GM18517 (cell line): Measurements from ENCODE around the gene TOMM70.
"Not testable (repeated sequence)": the region's sequence is repeated elsewhere in the genome, so short reads cannot be mapped to it uniquely, and the experiment has no call there.

Experiments used
- ATAC-seq: cut with Tn5 transposase; IDR thresholded peaks from one replicate; pipeline ENCODE4 v1.9.1; 2021; ENCODE audit warnings: mild to moderate bottlenecking, moderate library complexity; ENCODE audit not compliant: unreplicated experiment

TOMM70 gene

GRCh38 chr3:100400780-100401673 lies at the start of gene TOMM70, which contains the start of gene LNP1:
TSS of gene TOMM70 (minus strand) at chr3:100401089. CDS start at chr3:100400949, 140 bp downstream.
TSS of gene LNP1 (plus strand) at chr3:100401539. CDS start at chr3:100429730, 28,191 bp downstream.
- peak; percentile 84 for ATAC-seq

GRCh38 chr3:100449214-100449613 lies 48.3 kb upstream of the TOMM70 start:
- ATAC-seq = no peak

- no peak for ATAC-seq
These were observed 47.2 kb upstream of the TOMM70 start for GRCh38 chr3:100448079-100448478.

- ATAC-seq = not testable (repeated sequence)
These were observed 46.2 kb upstream of the TOMM70 start for GRCh38 chr3:100447067-100447466.

GRCh38 chr3:100443690-100444089 lies 42.8 kb upstream of the TOMM70 start:
- ATAC-seq = no peak

- ATAC-seq = no peak
These were observed 40.0 kb upstream of the TOMM70 start for GRCh38 chr3:100440895-100441294.

GRCh38 chr3:100438623-100438974 lies 37.7 kb upstream of the TOMM70 start:
- ATAC-seq = no peak

GRCh38 chr3:100437721-100438622 lies 37.1 kb upstream of the TOMM70 start:
- ATAC-seq = no peak

- ATAC-seq = no peak
These were observed 36.1 kb upstream of the TOMM70 start for GRCh38 chr3:100436951-100437350.

GRCh38 chr3:100429187-100429716 lies 28.4 kb upstream of the TOMM70 start:
- ATAC-seq = no peak

- no peak for ATAC-seq
These were observed 26.8 kb upstream of the TOMM70 start for GRCh38 chr3:100427699-100428098.

GRCh38 chr3:100426067-100426682 lies 25.3 kb upstream of the TOMM70 start:
- no peak for ATAC-seq

- ATAC-seq = no peak
These were observed 24.4 kb upstream of the TOMM70 start for GRCh38 chr3:100425316-100425715.

GRCh38 chr3:100424261-100424660 lies 23.4 kb upstream of the TOMM70 start:
- no peak for ATAC-seq

GRCh38 chr3:100423611-100424010 lies 22.7 kb upstream of the TOMM70 start:
- no peak for ATAC-seq

GRCh38 chr3:100420885-100421284 lies 20.0 kb upstream of the TOMM70 start:
- no peak for ATAC-seq

GRCh38 chr3:100419406-100419805 lies 18.5 kb upstream of the TOMM70 start:
- no peak for ATAC-seq

GRCh38 chr3:100416863-100417262 lies 16.0 kb upstream of the TOMM70 start:
- ATAC-seq = no peak

- ATAC-seq = no peak
These were observed 15.3 kb upstream of the TOMM70 start for GRCh38 chr3:100416176-100416575.

GRCh38 chr3:100413613-100414012 lies 12.7 kb upstream of the TOMM70 start:
- no peak for ATAC-seq
